Endothelial cell of umbilical vein (primary cell): Measurements from ENCODE around the gene MINDY2. TPM values are rescaled to one million over a fixed set of nuclear protein-coding genes. Genes with fewer than 3 reads are reported as not detected.

Experiments used
- BruUV-seq: library from RNA; stranded (reverse); fragments of 400-500 nt; replicated peaks from 2 replicates; lab custom pipeline; 2021; lab: Mats Ljungman, UMichigan
- CTCF ChIA-PET: fragments of 300-600, 350-600 bp; sonication (Branson Sonifier 250); formaldehyde crosslinking; loops from one replicate; lab custom pipeline; 2021; ENCODE audit warnings: antibody characterized with exemption, inconsistent platforms; lab: Charles Lee
- POLR2A ChIA-PET: fragments of 300-600, 350-600 bp; sonication (Branson Sonifier 250); formaldehyde crosslinking; loops from one replicate; lab custom pipeline; 2021; ENCODE audit warnings: antibody characterized with exemption, inconsistent platforms; lab: Charles Lee
- DNase-seq: peaks from one replicate; pipeline ENCODE4 v3.0.0-alpha.2; 2011; ENCODE audit warnings: low read depth, low spot score
- FAIRE-seq: peaks from 2 replicates; lab custom pipeline; 2011; peaks lifted over from hg19 to GRCh38; lab: Jason Lieb, UNC
- H2AFZ ChIP-seq: 2 replicates; pipeline ENCODE4 v1.6.0; 2012; ENCODE audit warnings: low read depth, low read length, control low read depth, inconsistent platforms
- H3K27ac ChIP-seq: 2 replicates; pipeline ENCODE4 v1.5.1; 2011; ENCODE audit warnings: low read depth, mild to moderate bottlenecking, control low read depth, low read length, moderate library complexity; ENCODE audit not compliant: insufficient read depth
- H3K27me3 ChIP-seq, 2 experiments: 2 replicates each; pipeline versions ENCODE4 v1.6.0 to v1.6.1; 2011; ENCODE audit warnings: low read length in 2 of 2, mixed read lengths in 1 of 2; ENCODE audit not compliant: control insufficient read depth in 2 of 2, insufficient read depth in 2 of 2
- H3K36me3 ChIP-seq, 2 experiments: 2 replicates in 1 of 2; 3 replicates in 1 of 2; pipeline ENCODE4 v1.5.1; 2011; ENCODE audit warnings: low read length in 2 of 2, mild to moderate bottlenecking in 1 of 2, moderate library complexity in 1 of 2; ENCODE audit not compliant: control insufficient read depth in 2 of 2, insufficient read depth in 2 of 2; ENCODE audit errors: extremely low read depth in 1 of 2
- H3K4me1 ChIP-seq: 3 replicates; pipeline ENCODE4 v1.5.1; 2011; ENCODE audit warnings: mild to moderate bottlenecking, low read length; ENCODE audit not compliant: control insufficient read depth, insufficient read depth; ENCODE audit errors: extremely low read depth
- H3K4me2 ChIP-seq: 2 replicates; pipeline ENCODE4 v1.6.1; 2011; ENCODE audit warnings: low read length, control low read depth, mixed read lengths; ENCODE audit not compliant: insufficient read depth
- H3K4me3 ChIP-seq, 3 experiments: fragments of 200-600 bp in 1 of 3; sonication (generic), shearing (Covaris generic) in 1 of 3; replicated peaks in 1 of 3; 2 replicates each; pipeline ENCODE4 v1.5.1; 2011 to 2016; ENCODE audit warnings: control low read depth in 3 of 3, low read length in 3 of 3, mild to moderate bottlenecking in 2 of 3, inconsistent platforms in 1 of 3, low read depth in 1 of 3, moderate library complexity in 1 of 3; ENCODE audit not compliant: insufficient read depth in 1 of 3
- H3K79me2 ChIP-seq: 2 replicates; pipeline ENCODE4 v1.6.0; 2012; ENCODE audit warnings: low read length, inconsistent platforms; ENCODE audit not compliant: control insufficient read depth, insufficient read depth
- H3K9ac ChIP-seq: replicated peaks from 2 replicates; pipeline ENCODE3; 2011; ENCODE audit warnings: low read length, control low read depth; ENCODE audit not compliant: insufficient read depth; ENCODE audit errors: extremely low read depth
- H3K9me1 ChIP-seq: replicated peaks from 3 replicates; pipeline ENCODE4 v1.6.0; 2011; ENCODE audit warnings: mild to moderate bottlenecking, low read length; ENCODE audit not compliant: control insufficient read depth, insufficient read depth; ENCODE audit errors: extremely low read depth
- H3K9me3 ChIP-seq: replicated peaks from 2 replicates; pipeline ENCODE4 v1.5.1; 2012; ENCODE audit warnings: low read length, inconsistent platforms; ENCODE audit not compliant: control insufficient read depth, insufficient read depth
- H4K20me1 ChIP-seq: replicated peaks from 2 replicates; pipeline ENCODE3; 2011; ENCODE audit warnings: mild to moderate bottlenecking, low read length; ENCODE audit not compliant: control insufficient read depth, insufficient read depth; ENCODE audit errors: extremely low read depth
- EZH2 ChIP-seq: IDR thresholded peaks from 2 replicates; pipeline ENCODE4 v1.6.1; 2012; ENCODE audit warnings: borderline replicate concordance, low read depth, mild to moderate bottlenecking, moderate library complexity, low read length, inconsistent platforms; ENCODE audit not compliant: severe bottlenecking
- FOS ChIP-seq: IDR thresholded peaks from 2 replicates; pipeline ENCODE4 v1.6.1; 2011; ENCODE audit warnings: mild to moderate bottlenecking, low read length, moderate library complexity, borderline replicate concordance; ENCODE audit not compliant: insufficient read depth
- GATA2 ChIP-seq: IDR thresholded peaks from 2 replicates; pipeline ENCODE4 v1.7.0; 2011; ENCODE audit warnings: low read depth, mild to moderate bottlenecking, moderate library complexity, mixed read lengths, low read length; ENCODE audit not compliant: insufficient read length, insufficient read depth
- JUN ChIP-seq: IDR thresholded peaks from 2 replicates; pipeline ENCODE4 v1.6.1; 2011; ENCODE audit warnings: borderline replicate concordance, low read depth; ENCODE audit not compliant: insufficient read length, insufficient read depth
- MAX ChIP-seq: IDR thresholded peaks from 2 replicates; pipeline ENCODE4 v1.6.1; 2011; ENCODE audit not compliant: insufficient read depth, insufficient read length
- POLR2A ChIP-seq: IDR thresholded peaks from 2 replicates; pipeline ENCODE4 v1.6.1; 2012; ENCODE audit warnings: low read depth, mild to moderate bottlenecking, control low read depth, low read length
- POLR2AphosphoS5 ChIP-seq: IDR thresholded peaks from 2 replicates; pipeline ENCODE4 v1.6.1; 2012; ENCODE audit warnings: low read depth, mild to moderate bottlenecking, control low read depth, low read length, moderate library complexity; ENCODE audit not compliant: insufficient read depth
- dilution Hi-C: fragments of 300-500 bp; cut with MboI; formaldehyde crosslinking; loops from one replicate; pipeline ENCODE4 v1.15.0; 2019; ENCODE audit warnings: low sequenced_read_pairs; ENCODE audit not compliant: extremely low pct_ligation_motif_present
- intact Hi-C: fragments of 100-400 bp; cut with micrococcal nuclease; formaldehyde crosslinking; loops from one replicate; pipeline ENCODE4 v1.10.0; 2022
- polyA plus RNA-seq, 4 experiments: library from polyadenylated mRNA; depleted of rRNA in 3 of 4; stranded (reverse) in 3 of 4; unstranded in 1 of 4; fragments of >200 nt; gene quantifications; 2 replicates each; pipeline versions ENCODE4 v1.2.1 to v1.2.3, GENCODE V29; 2011 to 2012; ENCODE audit warnings: missing spikeins in 1 of 4
- total RNA-seq: library from RNA; stranded (reverse); gene quantifications from 2 replicates; pipeline ENCODE4 v1.2.3, GENCODE V29; 2021
- TF ChIP-seq, protein P1 (sequence below), 2 donors: IDR thresholded peaks; 1 replicate in 1 of 2; 2 replicates in 1 of 2; pipeline ENCODE4 v1.5.1; 2011; ENCODE audit warnings: low read length in 2 of 2, mild to moderate bottlenecking in 2 of 2, moderate library complexity in 2 of 2, control low read depth in 1 of 2, inconsistent platforms in 1 of 2, low read depth in 1 of 2; ENCODE audit not compliant: insufficient read depth in 1 of 2; ENCODE audit errors: extremely low read depth in 1 of 2

Gene MINDY2
- total and polyA plus RNA-seq, 2 donors (not counting 3 experiments of a cell fraction or from before 2014, with no cell fraction given), result 1.6 to 13.7 TPM

GRCh38 chr15:58748040-58748851 lies 22.9 kb upstream of the MINDY2 start:
- TSS peak; percentile 31 for BruUV-seq
- dilution Hi-C loops, result no loop called here
- Histone ChIP-seq H3K79me2 (peaks cover 57% of the 10 kb centered on the region), H3K9me1 (no peaks in the 10 kb centered on the region), H3K36me3 (no peaks in the 10 kb centered on the region), H4K20me1 (peaks cover 8% of the 10 kb centered on the region), H3K9ac (peak overlapping the region; percentile 91), H3K4me1 (peaks cover 26% of the 10 kb centered on the region), H3K4me2 (peak overlapping the region; percentile 99), H3K27me3 (no peaks in the 10 kb centered on the region), H3K9me3 (no peaks in the 10 kb centered on the region), H2AFZ (peak overlapping the region; percentile 38), H3K27ac (peak overlapping the region; percentile 90), H3K4me3 (peak overlapping the region; percentile 77 to 93 (median 92))
- no peak for FAIRE-seq
- ChIA-PET CTCF (interaction anchor here (1.4 to 2.4 kb wide), 2 partner anchors 23 to 519 kb away, joined by 3 to 7 read pairs; partner anchors contain the start of gene MINDY2), POLR2A (interaction anchor here (2.3 kb wide), 1 partner anchor 22 kb away, joined by 24 read pairs; the partner anchor contains the start of gene MINDY2)
- intact Hi-C loops, result loop anchor here (2.0 to 5.0 kb wide), 3 partner anchors 86 to 477 kb away; no protein-coding TSS in a partner anchor
- DNase-seq, result peak; percentile 43
- TF ChIP-seq, protein P1, sequence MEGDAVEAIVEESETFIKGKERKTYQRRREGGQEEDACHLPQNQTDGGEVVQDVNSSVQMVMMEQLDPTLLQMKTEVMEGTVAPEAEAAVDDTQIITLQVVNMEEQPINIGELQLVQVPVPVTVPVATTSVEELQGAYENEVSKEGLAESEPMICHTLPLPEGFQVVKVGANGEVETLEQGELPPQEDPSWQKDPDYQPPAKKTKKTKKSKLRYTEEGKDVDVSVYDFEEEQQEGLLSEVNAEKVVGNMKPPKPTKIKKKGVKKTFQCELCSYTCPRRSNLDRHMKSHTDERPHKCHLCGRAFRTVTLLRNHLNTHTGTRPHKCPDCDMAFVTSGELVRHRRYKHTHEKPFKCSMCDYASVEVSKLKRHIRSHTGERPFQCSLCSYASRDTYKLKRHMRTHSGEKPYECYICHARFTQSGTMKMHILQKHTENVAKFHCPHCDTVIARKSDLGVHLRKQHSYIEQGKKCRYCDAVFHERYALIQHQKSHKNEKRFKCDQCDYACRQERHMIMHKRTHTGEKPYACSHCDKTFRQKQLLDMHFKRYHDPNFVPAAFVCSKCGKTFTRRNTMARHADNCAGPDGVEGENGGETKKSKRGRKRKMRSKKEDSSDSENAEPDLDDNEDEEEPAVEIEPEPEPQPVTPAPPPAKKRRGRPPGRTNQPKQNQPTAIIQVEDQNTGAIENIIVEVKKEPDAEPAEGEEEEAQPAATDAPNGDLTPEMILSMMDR (IDR thresholded peaks at IDR 0.05; ENCODE audit: extremely low read depth in 1 of 2, insufficient read depth in 1 of 2, low read depth in 1 of 2, low read length in 2 of 2), result no peak
- TF ChIP-seq JUN (no peak), GATA2 (no peak), FOS (no peak), MAX (no peak), POLR2A (no peak), POLR2AphosphoS5 (no peak), EZH2 (no peak)
